GM12801 (cell line): ENCODE measurements around the gene SMARCD1.

Source experiments
- TF ChIP-seq, protein P1 (sequence below): IDR thresholded peaks from one replicate; pipeline ENCODE4 v1.5.1; 2011; ENCODE audit warnings: control low read depth; ENCODE audit not compliant: insufficient read length; ENCODE audit errors: extremely low read depth

SMARCD1 gene

DNA sequence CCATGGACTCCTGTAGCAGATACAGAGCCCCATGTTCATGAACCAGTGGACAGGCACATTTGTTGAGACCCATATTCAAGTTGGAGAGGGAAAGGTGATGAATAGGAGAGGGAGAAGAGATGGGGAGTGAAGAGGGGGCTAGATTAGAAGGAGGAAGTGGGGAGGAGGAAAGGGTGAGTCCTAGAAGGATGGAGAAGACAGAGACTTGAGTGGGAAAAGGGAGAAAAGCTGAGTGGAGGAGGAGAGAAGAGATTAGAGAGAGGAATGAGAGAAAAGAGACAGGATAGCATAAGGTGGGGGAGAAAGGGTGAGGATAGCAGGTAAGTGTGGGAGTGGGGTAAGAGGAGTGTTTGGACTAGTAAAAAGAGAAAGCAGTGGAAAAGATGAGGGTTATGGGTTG, 32.6 kb upstream of the SMARCD1 start:
- TF ChIP-seq, protein P1, sequence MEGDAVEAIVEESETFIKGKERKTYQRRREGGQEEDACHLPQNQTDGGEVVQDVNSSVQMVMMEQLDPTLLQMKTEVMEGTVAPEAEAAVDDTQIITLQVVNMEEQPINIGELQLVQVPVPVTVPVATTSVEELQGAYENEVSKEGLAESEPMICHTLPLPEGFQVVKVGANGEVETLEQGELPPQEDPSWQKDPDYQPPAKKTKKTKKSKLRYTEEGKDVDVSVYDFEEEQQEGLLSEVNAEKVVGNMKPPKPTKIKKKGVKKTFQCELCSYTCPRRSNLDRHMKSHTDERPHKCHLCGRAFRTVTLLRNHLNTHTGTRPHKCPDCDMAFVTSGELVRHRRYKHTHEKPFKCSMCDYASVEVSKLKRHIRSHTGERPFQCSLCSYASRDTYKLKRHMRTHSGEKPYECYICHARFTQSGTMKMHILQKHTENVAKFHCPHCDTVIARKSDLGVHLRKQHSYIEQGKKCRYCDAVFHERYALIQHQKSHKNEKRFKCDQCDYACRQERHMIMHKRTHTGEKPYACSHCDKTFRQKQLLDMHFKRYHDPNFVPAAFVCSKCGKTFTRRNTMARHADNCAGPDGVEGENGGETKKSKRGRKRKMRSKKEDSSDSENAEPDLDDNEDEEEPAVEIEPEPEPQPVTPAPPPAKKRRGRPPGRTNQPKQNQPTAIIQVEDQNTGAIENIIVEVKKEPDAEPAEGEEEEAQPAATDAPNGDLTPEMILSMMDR: no peak

- TF ChIP-seq, protein P1: no peak
Observed at GRCh38 chr12:50052964-50053363, 32.2 kb upstream of the SMARCD1 start.

DNA sequence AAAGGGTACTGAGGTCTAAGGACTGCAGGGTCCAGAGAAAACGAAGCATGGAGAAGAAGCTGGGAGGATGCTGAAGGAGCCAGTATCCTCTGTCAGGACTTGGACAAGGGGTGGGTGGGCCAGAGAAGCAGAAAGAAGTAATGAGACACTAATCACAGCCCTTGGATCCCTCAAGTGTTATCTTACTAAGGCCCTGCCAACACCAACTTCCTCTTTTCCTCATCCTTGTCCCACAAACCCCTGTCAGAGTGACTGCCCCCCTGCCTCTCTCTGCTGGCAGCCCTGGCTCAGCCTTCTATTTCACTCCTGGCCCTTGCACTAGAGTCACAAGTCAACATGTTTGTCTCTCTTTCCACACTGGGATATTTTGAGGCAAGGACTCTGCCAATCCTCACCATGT, 31.6 kb upstream of the SMARCD1 start:
- TF ChIP-seq, protein P1: no peak

GRCh38 chr12:50055831-50056638, 29.1 kb upstream of the SMARCD1 start:
- TF ChIP-seq, protein P1: peak; percentile 3

DNA sequence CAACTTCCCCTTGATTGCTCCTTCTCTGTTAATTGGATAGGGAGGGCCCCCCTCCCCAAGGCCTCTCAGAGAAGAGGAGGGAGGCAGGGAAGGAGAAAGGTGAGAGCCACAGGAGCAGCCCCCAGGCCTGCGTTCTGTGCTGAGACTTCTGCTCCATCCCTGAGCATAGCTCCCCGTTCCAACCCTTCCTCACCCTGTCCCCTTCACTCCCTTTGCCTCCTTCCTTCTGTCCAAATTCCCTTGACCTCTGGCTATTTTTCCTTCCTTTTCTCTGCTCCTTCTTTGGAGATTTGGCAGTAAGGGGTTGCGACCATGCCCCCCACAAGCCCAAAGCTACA, 28.5 kb upstream of the SMARCD1 start:
- TF ChIP-seq, protein P1: no peak

GRCh38 chr12:50057000-50057841, 27.9 kb upstream of the SMARCD1 start, which contains the start of gene ASIC1:
TSS of gene ASIC1 (plus strand) at chr12:50057596. CDS start at chr12:50058767, 1,171 bp downstream.
- TF ChIP-seq, protein P1: no peak

- TF ChIP-seq, protein P1: no peak
Observed at GRCh38 chr12:50057896-50058670, 27.1 kb upstream of the SMARCD1 start.
